ENCODE measurements around the gene PARD3B. TPM values are rescaled to one million over a fixed set of nuclear protein-coding genes. Genes with fewer than 3 reads are reported as not detected.

PARD3B gene
- total and polyA plus RNA-seq, 2 donors from 2014 or later, result 5.3 to 29.6 TPM

DNA sequence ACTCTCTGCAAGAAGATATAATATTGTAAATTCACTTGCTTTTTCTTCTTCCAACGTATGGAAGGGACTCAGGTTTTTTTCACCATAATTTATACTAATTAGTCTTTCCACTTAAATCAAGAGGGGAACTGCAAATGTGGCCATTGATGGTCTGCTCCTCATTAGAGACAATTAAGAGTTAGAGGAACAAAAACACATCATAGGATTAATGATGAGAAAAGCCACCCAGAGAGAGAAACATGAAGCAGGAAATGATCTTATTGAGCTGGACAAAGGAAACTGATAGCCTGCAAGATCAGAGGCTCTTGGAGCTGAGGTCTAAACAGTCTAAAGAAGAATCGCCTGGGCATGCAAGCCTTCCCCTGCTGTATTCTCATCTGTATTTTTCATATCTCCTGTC lies 985.8 kb downstream of the PARD3B start:
- H3K4me1 ChIP-seq (ENCODE audit: control insufficient read depth in 2 of 3, insufficient read depth in 2 of 3, low read depth in 1 of 3, low read length in 3 of 3), result no peaks in the 10 kb centered on the region
- intact Hi-C loops (cut with DNase I), result no loop called here
- no peaks in the 10 kb centered on the region for H3K27me3 ChIP-seq (ENCODE audit: control insufficient read depth, insufficient read depth, low read length)
- no peak overlapping the region for H3K4me3 ChIP-seq (ENCODE audit: low read length in 3 of 3)
- no peak for TF ChIP-seq CTCF (IDR thresholded peaks at IDR 0.05; ENCODE audit: borderline replicate concordance, extremely low read depth, insufficient read depth)
- H3K27ac ChIP-seq (ENCODE audit: low read depth in 2 of 2, low read length in 2 of 2), result no peak overlapping the region
- H3K9me3 ChIP-seq (ENCODE audit: control insufficient read depth in 2 of 3, insufficient read depth in 1 of 3, low read length in 3 of 3), result no peaks in the 10 kb centered on the region
- no peaks in the 10 kb centered on the region for H3K36me3 ChIP-seq (ENCODE audit: control insufficient read depth in 2 of 3, insufficient read depth in 3 of 3, low read length in 3 of 3)
- no peak overlapping the region for H3K9ac ChIP-seq (ENCODE audit: low read length in 3 of 3)
- DNase-seq, result peak in 1 of 5 donors; percentile 16
- FAIRE-seq, result no peak

- FAIRE-seq, result no peak
- Histone ChIP-seq H3K27me3 (ENCODE audit: control insufficient read depth, insufficient read depth, low read length) (no peaks in the 10 kb centered on the region), H3K9ac (ENCODE audit: low read length in 3 of 3) (no peak overlapping the region), H3K4me3 (ENCODE audit: low read length in 3 of 3) (no peak overlapping the region), H3K27ac (ENCODE audit: low read depth in 2 of 2, low read length in 2 of 2) (no peak overlapping the region), H3K36me3 (ENCODE audit: control insufficient read depth in 2 of 3, insufficient read depth in 3 of 3, low read length in 3 of 3) (no peaks in the 10 kb centered on the region), H3K4me1 (ENCODE audit: control insufficient read depth in 2 of 3, insufficient read depth in 2 of 3, low read depth in 1 of 3, low read length in 3 of 3) (no peaks in the 10 kb centered on the region), H3K9me3 (ENCODE audit: control insufficient read depth in 2 of 3, insufficient read depth in 1 of 3, low read length in 3 of 3) (no peaks in the 10 kb centered on the region)
- intact Hi-C loops (cut with DNase I), result no loop called here
- DNase-seq, result no peak
- TF ChIP-seq CTCF (IDR thresholded peaks at IDR 0.05; ENCODE audit: borderline replicate concordance, extremely low read depth, insufficient read depth), result no peak
Observed at GRCh38 chr2:205531489-205532148, 986.3 kb downstream of the PARD3B start.

- TF ChIP-seq CTCF (IDR thresholded peaks at IDR 0.05; ENCODE audit: borderline replicate concordance, extremely low read depth, insufficient read depth), result no peak
- Histone ChIP-seq H3K36me3 (ENCODE audit: control insufficient read depth in 2 of 3, insufficient read depth in 3 of 3, low read length in 3 of 3) (no peaks in the 10 kb centered on the region), H3K27ac (ENCODE audit: low read depth in 2 of 2, low read length in 2 of 2) (no peak overlapping the region), H3K9me3 (ENCODE audit: control insufficient read depth in 2 of 3, insufficient read depth in 1 of 3, low read length in 3 of 3) (no peaks in the 10 kb centered on the region), H3K9ac (ENCODE audit: low read length in 3 of 3) (no peak overlapping the region), H3K4me3 (ENCODE audit: low read length in 3 of 3) (no peak overlapping the region), H3K4me1 (ENCODE audit: control insufficient read depth in 2 of 3, insufficient read depth in 2 of 3, low read depth in 1 of 3, low read length in 3 of 3) (no peaks in the 10 kb centered on the region), H3K27me3 (ENCODE audit: control insufficient read depth, insufficient read depth, low read length) (no peaks in the 10 kb centered on the region)
- DNase-seq (no peak), FAIRE-seq (no peak)
- intact Hi-C loops (cut with DNase I), result no loop called here
Observed at GRCh38 chr2:205535001-205535400, 989.7 kb downstream of the PARD3B start.

DNA sequence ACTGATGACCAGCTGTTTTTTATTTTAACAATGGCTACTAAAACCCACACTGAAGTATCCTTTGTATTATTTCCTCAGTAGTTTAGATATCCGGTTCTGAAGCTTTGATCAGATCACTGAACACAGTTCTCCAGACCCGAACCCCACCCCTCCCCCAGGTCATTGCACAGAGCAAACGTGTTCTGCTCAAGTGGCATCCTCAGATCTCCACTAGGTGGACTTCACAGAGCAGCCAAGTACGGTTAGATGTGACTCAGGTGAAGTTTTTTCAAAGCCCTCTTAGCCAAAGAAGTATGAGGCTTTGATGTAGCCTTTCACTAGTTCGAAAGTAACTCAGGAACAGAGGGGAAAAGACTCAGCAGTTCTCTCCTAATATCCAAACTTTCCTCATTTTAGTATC lies 994.3 kb downstream of the PARD3B start:
- Histone ChIP-seq H3K27me3 (ENCODE audit: control insufficient read depth, insufficient read depth, low read length) (no peaks in the 10 kb centered on the region), H3K36me3 (ENCODE audit: control insufficient read depth in 2 of 3, insufficient read depth in 3 of 3, low read length in 3 of 3) (no peaks in the 10 kb centered on the region), H3K9ac (ENCODE audit: low read length in 3 of 3) (no peak overlapping the region), H3K4me3 (ENCODE audit: low read length in 3 of 3) (no peak overlapping the region), H3K27ac (ENCODE audit: low read depth in 2 of 2, low read length in 2 of 2) (no peak overlapping the region), H3K4me1 (ENCODE audit: control insufficient read depth in 2 of 3, insufficient read depth in 2 of 3, low read depth in 1 of 3, low read length in 3 of 3) (no peaks in the 10 kb centered on the region), H3K9me3 (ENCODE audit: control insufficient read depth in 2 of 3, insufficient read depth in 1 of 3, low read length in 3 of 3) (no peaks in the 10 kb centered on the region)
- FAIRE-seq (no peak), DNase-seq (no peak)
- no peak for TF ChIP-seq CTCF (IDR thresholded peaks at IDR 0.05; ENCODE audit: borderline replicate concordance, extremely low read depth, insufficient read depth)
- intact Hi-C loops (cut with DNase I), result no loop called here
